OCI-LY3 (cell line): ENCODE data around the gene PIP4P1.
A peak's percentile ranks its signal among the peaks of the same experiment; 100 is the strongest.
"Not testable (repeated sequence)": the region's sequence is repeated elsewhere in the genome, so short reads cannot be mapped to it uniquely, and the experiment has no call there.

Experiments
- H2AFZ ChIP-seq: fragments of 200-600, 300-600 bp; shearing (Covaris generic); 2 replicates; pipeline ENCODE4 v1.6.0; 2014; ENCODE audit warnings: antibody characterized with exemption, low read depth, low read length
- H3K27ac ChIP-seq: fragments of 200-600, 300-600 bp; sonication (generic); 2 replicates; pipeline ENCODE4 v1.5.1; 2014; ENCODE audit warnings: mild to moderate bottlenecking, low read length, moderate library complexity, mixed read lengths
- H3K27me3 ChIP-seq: fragments of 200-600, 300-600 bp; sonication (generic); 2 replicates; pipeline ENCODE4 v1.6.1; 2014; ENCODE audit warnings: low read depth, low read length, mixed read lengths
- H3K36me3 ChIP-seq: fragments of 200-600, 300-600 bp; sonication (generic); replicated peaks from 2 replicates; pipeline ENCODE3; 2014; ENCODE audit warnings: low read depth, low read length, mixed read lengths
- H3K4me1 ChIP-seq: fragments of 300-600, 200-600 bp; sonication (generic); 2 replicates; pipeline ENCODE4 v1.6.1; 2014; ENCODE audit warnings: low read length, mixed read lengths
- H3K4me2 ChIP-seq: fragments of 200-600, 300-600 bp; sonication (generic); 2 replicates; pipeline ENCODE4 v1.6.1; 2014; ENCODE audit warnings: low read length, mixed read lengths
- H3K4me3 ChIP-seq: fragments of 300-600, 200-600 bp; sonication (generic); 2 replicates; pipeline ENCODE4 v1.5.1; 2014; ENCODE audit warnings: antibody characterized with exemption, mild to moderate bottlenecking, low read length, moderate library complexity
- H3K79me2 ChIP-seq: fragments of 300-600, 200-600 bp; shearing (Covaris generic); 2 replicates; pipeline ENCODE4 v1.6.1; 2014; ENCODE audit warnings: mild to moderate bottlenecking, low read length, mixed read lengths
- H3K9ac ChIP-seq: fragments of 300-600, 200-600 bp; shearing (Covaris generic); 2 replicates; pipeline ENCODE4 v1.6.0; 2014; ENCODE audit warnings: mild to moderate bottlenecking, low read length, moderate library complexity
- H3K9me3 ChIP-seq: fragments of 200-600, 300-600 bp; shearing (Covaris generic); 2 replicates; pipeline ENCODE4 v1.6.1; 2014; ENCODE audit warnings: low read length, mixed read lengths; ENCODE audit not compliant: insufficient read depth
- H4K20me1 ChIP-seq: fragments of 200-600, 300-600 bp; sonication (generic); 2 replicates; pipeline ENCODE4 v1.6.1; 2016; ENCODE audit warnings: low read length, mixed read lengths; ENCODE audit not compliant: insufficient read depth
- CTCF ChIP-seq: fragments of 200-600, 300-600 bp; sonication (generic); IDR thresholded peaks from 2 replicates; pipeline ENCODE4 v1.5.1; 2014; ENCODE audit warnings: antibody characterized with exemption, low read length, low read depth
- EZH2phosphoT487 ChIP-seq: fragments of 200-600 bp; shearing (Covaris generic); IDR thresholded peaks from 2 replicates; pipeline ENCODE4 v1.6.1; 2018; ENCODE audit warnings: antibody characterized with exemption, mixed run types, low read depth

PIP4P1 gene

GRCh38 chr14:20454516-20455354 is 6.5 kb downstream of the PIP4P1 start, which contains the start of the genes APEX1 and OSGEP:
Gene APEX1 (plus strand): TSS chr14:20455226. CDS start chr14:20455646, 420 bp downstream.
Gene OSGEP (minus strand): TSS chr14:20454812. CDS start chr14:20454683, 129 bp downstream.
- H3K36me3 ChIP-seq: peaks cover 59% of the 10 kb centered on the region
- peak within 1 kb of the TSS; percentile 88 for H3K27ac ChIP-seq
- no peaks in the 10 kb centered on the region for H3K27me3 ChIP-seq
- no peaks in the 10 kb centered on the region for H4K20me1 ChIP-seq
- H3K4me3 ChIP-seq: peak within 1 kb of the TSS; percentile 93
- peak within 1 kb of the TSS; percentile 90 for H2AFZ ChIP-seq
- H3K79me2 ChIP-seq: peaks cover 70% of the 10 kb centered on the region
- H3K9ac ChIP-seq: peak within 1 kb of the TSS; percentile 94
- H3K4me1 ChIP-seq: peaks cover 30% of the 10 kb centered on the region
- H3K4me2 ChIP-seq: peak within 1 kb of the TSS; percentile 95
- no peaks in the 10 kb centered on the region for H3K9me3 ChIP-seq
- TF ChIP-seq CTCF (no peak), EZH2phosphoT487 (no peak)

DNA sequence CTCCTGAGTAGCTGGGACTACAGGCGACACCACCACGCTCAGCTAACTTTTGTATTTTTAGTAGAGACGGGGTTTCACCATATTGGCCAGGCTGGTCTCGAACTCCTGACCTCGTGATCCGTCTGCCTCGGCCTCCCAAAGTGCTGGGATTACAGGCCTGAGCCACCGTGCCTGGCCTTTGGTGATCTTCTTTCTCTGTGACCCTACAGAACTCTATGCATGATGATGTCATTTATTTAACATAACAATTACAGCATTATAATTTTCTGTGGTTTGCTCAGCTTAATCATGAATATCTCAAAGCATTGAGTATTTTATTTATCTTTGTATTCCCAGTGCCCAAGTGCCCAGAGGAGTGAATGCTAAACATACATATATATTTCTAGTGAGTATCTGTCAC is 8.4 kb downstream of the PIP4P1 start:
- H4K20me1 ChIP-seq, H3K9ac ChIP-seq, H3K4me3 ChIP-seq, H3K9me3 ChIP-seq, H2AFZ ChIP-seq, H3K27ac ChIP-seq, H3K4me2 ChIP-seq, H3K27me3 ChIP-seq: not testable (repeated sequence)
- Histone ChIP-seq H3K4me1 (peaks cover 22% of the 10 kb centered on the region), H3K36me3 (peaks cover 58% of the 10 kb centered on the region), H3K79me2 (peaks cover 53% of the 10 kb centered on the region)

DNA sequence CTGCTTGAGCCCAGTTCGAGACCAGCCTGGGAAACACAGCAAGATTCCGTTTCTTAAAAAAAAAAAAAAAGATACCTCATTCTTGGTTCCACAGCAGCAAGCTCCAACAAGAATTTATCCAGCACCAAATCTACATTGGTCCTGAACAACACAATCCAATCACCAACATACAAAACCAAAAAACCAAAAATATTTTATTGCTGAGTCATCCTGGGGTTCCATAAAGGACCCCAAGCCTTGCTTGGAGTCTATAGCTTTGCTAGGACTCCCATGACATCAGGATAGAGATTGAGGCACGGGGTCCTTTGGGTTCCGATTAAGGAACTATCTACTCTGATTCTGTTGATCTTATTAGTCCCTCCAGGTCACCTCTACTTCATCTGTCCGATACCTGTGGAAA is 14.3 kb downstream of the PIP4P1 start:
- Histone ChIP-seq H3K27ac (no peak overlapping the region), H3K9me3 (no peaks in the 10 kb centered on the region), H3K4me1 (no peaks in the 10 kb centered on the region), H4K20me1 (no peaks in the 10 kb centered on the region), H3K4me2 (no peak overlapping the region), H3K9ac (no peak overlapping the region), H3K36me3 (peaks cover 80% of the 10 kb centered on the region), H3K27me3 (no peaks in the 10 kb centered on the region), H3K4me3 (no peak overlapping the region), H2AFZ (no peak overlapping the region), H3K79me2 (no peaks in the 10 kb centered on the region)
- TF ChIP-seq EZH2phosphoT487: no peak
- no peak for TF ChIP-seq CTCF

DNA sequence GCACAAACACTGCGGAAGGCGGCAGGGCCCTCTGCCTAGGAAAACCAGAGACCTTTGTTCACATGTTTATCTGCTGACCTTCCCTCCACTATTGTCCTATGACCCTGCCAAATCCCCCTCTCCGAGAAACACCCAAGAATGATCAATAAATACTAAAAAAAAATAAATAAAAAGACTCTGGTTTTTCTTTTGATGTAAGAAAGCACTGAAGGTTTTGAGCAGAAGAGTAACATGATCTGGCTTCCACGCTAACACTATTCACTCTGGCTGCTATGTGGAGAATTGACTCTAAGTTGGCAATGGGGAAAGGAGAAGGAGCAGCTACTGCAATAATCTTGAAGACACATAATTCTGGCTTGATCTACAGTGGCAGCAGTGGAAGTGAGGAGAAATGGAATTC is 17.6 kb downstream of the PIP4P1 start:
- peaks cover 20% of the 10 kb centered on the region for H3K4me1 ChIP-seq
- H3K36me3 ChIP-seq: peaks cover 57% of the 10 kb centered on the region
- not testable (repeated sequence) for H3K4me3 ChIP-seq, H3K79me2 ChIP-seq, H3K9ac ChIP-seq, H3K27me3 ChIP-seq, H3K27ac ChIP-seq, H3K9me3 ChIP-seq, H3K4me2 ChIP-seq, H2AFZ ChIP-seq, H4K20me1 ChIP-seq

GRCh38 chr14:20441461-20441860 is 19.8 kb downstream of the PIP4P1 start:
- Histone ChIP-seq H3K9ac (no peak overlapping the region), H3K4me1 (peaks cover 39% of the 10 kb centered on the region), H2AFZ (no peak overlapping the region), H3K27ac (no peak overlapping the region), H3K36me3 (peaks cover 41% of the 10 kb centered on the region), H4K20me1 (no peaks in the 10 kb centered on the region), H3K4me2 (no peak overlapping the region), H3K79me2 (no peaks in the 10 kb centered on the region), H3K27me3 (no peaks in the 10 kb centered on the region), H3K4me3 (no peak overlapping the region), H3K9me3 (no peaks in the 10 kb centered on the region)
- no peak for TF ChIP-seq CTCF
- TF ChIP-seq EZH2phosphoT487: no peak
